C4-2B (cell line): ENCODE results near the gene SPTBN2.

Experiments used
- H3K27ac ChIP-seq: fragments of 450-650 bp; 2 replicates; pipeline ENCODE4 v1.5.1; 2017
- CTCF ChIP-seq: fragments of 450-650 bp; conservative IDR thresholded peaks from 2 replicates; pipeline ENCODE4 v1.5.1; 2017; ENCODE audit warnings: mild to moderate bottlenecking
- ZFX ChIP-seq: fragments of 450-650 bp; IDR thresholded peaks from 2 replicates; pipeline ENCODE4 v1.6.1; 2017

Gene SPTBN2

DNA sequence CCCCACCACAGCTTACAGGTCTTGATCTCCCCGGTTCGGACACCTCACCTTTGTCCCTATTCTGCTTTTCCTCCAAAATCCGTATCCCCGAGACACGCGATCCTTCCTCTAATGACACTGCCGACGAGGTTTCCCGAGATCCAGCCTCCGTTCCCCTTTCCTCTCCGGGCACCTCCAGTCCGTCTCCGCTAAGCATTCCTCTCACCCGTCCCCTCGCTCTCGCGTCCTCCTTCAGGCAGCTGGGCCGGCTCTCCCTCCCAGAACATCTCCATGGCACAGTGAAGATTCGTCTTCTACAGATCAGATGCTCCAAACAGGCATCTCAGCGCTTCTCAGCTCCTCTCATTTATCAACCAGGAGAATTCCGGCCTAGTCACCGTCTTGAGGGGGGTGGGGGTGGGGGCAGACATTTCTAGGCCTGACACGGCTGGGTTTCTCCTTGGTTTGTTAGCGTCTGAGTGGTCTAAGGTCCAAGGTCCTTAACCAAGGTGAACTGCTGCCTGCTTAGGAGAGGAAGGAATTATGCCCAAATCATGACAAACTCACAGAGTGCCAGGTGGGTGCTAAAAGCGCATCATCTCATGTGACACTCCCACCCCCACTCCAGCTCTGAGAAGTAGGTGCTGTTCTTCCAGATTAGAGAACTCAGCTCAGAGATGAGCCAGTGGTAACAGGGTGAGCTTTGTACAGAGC, at the start of gene SPTBN2:
Gene SPTBN2, minus strand, starts transcription at position 524 of the 693 bp plus-strand sequence. CDS start 7,976 bp downstream, outside the sequence.
- peak within 1 kb of the TSS; percentile 90 for H3K27ac ChIP-seq
- TF ChIP-seq CTCF (no peak), ZFX (no peak)

DNA sequence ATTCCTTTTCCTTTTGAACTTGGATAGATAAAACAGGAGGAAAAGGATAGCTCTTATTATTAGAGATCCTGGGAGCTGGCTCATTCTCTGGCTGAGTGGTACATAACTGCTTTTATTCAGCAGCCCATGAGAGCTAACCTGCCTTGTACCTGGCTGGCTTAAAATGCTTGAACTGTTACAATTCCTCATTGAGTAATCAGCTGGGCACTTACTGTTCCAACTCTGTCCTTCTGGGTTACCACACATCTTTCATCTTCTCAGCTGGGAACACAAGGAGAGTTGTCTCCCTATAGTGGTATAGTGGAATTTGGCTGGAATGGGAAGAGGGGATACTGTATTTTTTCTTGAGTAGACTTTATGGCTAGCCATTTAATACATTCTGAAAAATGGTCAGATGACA, 39.8 kb upstream of the SPTBN2 start:
- TF ChIP-seq CTCF = no peak
- no peak for TF ChIP-seq ZFX
- H3K27ac ChIP-seq = no peak overlapping the region

- H3K27ac ChIP-seq = no peak overlapping the region
- no peak for TF ChIP-seq CTCF
- TF ChIP-seq ZFX = no peak
Observed at GRCh38 chr11:66768088-66768521, 39.1 kb upstream of the SPTBN2 start.

- H3K27ac ChIP-seq = no peak overlapping the region
Observed at GRCh38 chr11:66767666-66768065, 38.6 kb upstream of the SPTBN2 start.

DNA sequence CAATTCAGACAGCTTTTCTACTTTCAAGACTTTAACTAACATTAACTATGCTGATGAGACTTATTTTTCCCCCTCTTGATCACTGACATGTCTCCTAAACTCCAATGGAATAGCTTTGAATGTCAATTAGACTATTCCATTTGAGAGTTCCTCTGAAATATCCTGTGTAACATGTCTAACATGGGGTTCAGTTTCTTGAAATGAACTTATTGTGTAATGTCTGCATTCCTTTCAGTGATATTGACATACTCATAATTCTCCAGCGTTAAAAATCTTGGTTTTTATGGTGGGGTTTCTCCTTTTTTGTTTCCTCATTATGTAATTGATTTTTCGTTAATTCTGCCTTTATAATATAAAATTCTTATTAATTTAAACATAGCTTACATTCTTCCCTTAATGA, 37.7 kb upstream of the SPTBN2 start:
- H3K27ac ChIP-seq = no peak overlapping the region

More at GRCh38 chr11:66767666-66768065, 38.6 kb upstream of the SPTBN2 start:
- TF ChIP-seq CTCF (no peak), ZFX (no peak)

DNA sequence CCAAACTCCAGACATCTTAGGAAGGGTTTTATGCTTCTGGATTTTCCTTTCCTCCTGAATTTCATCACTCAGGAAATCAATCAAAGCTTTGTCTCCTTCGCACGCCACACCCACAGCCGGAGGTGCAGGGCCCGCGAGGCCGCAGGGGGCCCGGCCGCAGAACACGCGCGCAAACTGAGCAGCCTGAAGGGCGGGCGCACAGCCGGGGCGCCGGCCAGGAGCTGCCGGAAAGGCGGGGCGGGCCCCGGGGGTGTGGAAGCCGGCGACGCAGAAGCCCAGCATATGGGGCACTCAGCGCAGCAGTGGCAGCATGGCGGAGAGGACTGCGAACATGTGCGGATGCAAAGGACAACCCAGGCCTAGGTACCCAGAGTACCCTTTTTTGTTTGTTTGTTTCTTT, 33.1 kb upstream of the SPTBN2 start:
- TF ChIP-seq ZFX = no peak
- TF ChIP-seq CTCF = no peak
- no peak overlapping the region for H3K27ac ChIP-seq

More for the DNA sequence above, 37.7 kb upstream of the SPTBN2 start:
- TF ChIP-seq ZFX (no peak), CTCF (no peak)

GRCh38 chr11:66752148-66752547, 23.1 kb upstream of the SPTBN2 start:
- no peak for TF ChIP-seq CTCF
- no peak for TF ChIP-seq ZFX
- H3K27ac ChIP-seq = no peak overlapping the region
